HK-2 (cell line): ENCODE data around the gene NCR2.
A peak's percentile ranks its signal among the peaks of the same experiment; 100 is the strongest.
"Not testable (repeated sequence)": the region's sequence is repeated elsewhere in the genome, so short reads cannot be mapped to it uniquely, and the experiment has no call there.

Experiments used
- DNase-seq: peaks from one replicate; pipeline ENCODE4 v3.0.0-alpha.2; 2018; ENCODE audit not compliant: unreplicated experiment

Gene NCR2

GRCh38 chr6:41335296-41335695, at the start of gene NCR2:
TSS of gene NCR2 (plus strand) at chr6:41335608. CDS start at chr6:41335877, 269 bp downstream.
- no peak for DNase-seq

- DNase-seq = no peak
These were observed 48.7 kb upstream of the NCR2 start, which contains the start of gene TREM1 for GRCh38 chr6:41286544-41287346. TSS of gene TREM1 (minus strand) at chr6:41286682. CDS start at chr6:41286655, 27 bp downstream.

- no peak for DNase-seq
These were observed 47.2 kb upstream of the NCR2 start for GRCh38 chr6:41288030-41288753.

- DNase-seq = no peak
These were observed 46.7 kb upstream of the NCR2 start for GRCh38 chr6:41288754-41289129.

GRCh38 chr6:41289815-41290214, 45.6 kb upstream of the NCR2 start:
- DNase-seq = no peak

GRCh38 chr6:41291717-41292116, 43.7 kb upstream of the NCR2 start:
- DNase-seq = no peak

- DNase-seq = no peak
These were observed 41.1 kb upstream of the NCR2 start for GRCh38 chr6:41294214-41294872.

- not testable (repeated sequence) for DNase-seq
These were observed 38.2 kb upstream of the NCR2 start for GRCh38 chr6:41297248-41297647.

- DNase-seq = no peak
These were observed 36.5 kb upstream of the NCR2 start for GRCh38 chr6:41298785-41299502.

GRCh38 chr6:41302638-41303037, 32.8 kb upstream of the NCR2 start:
- DNase-seq = no peak

GRCh38 chr6:41306187-41306854, 29.1 kb upstream of the NCR2 start:
- DNase-seq = peak; percentile 13

- no peak for DNase-seq
These were observed 20.2 kb upstream of the NCR2 start for GRCh38 chr6:41315203-41315602.

- DNase-seq = no peak
These were observed 19.3 kb upstream of the NCR2 start for GRCh38 chr6:41315943-41316620.

GRCh38 chr6:41318261-41318653, 17.2 kb upstream of the NCR2 start:
- no peak for DNase-seq

- DNase-seq = peak; percentile 79
These were observed 16.5 kb upstream of the NCR2 start for GRCh38 chr6:41318654-41319565.

- DNase-seq = no peak
These were observed 14.2 kb upstream of the NCR2 start for GRCh38 chr6:41321183-41321582.

- no peak for DNase-seq
These were observed 9.9 kb upstream of the NCR2 start for GRCh38 chr6:41325446-41326066.

GRCh38 chr6:41326092-41326491, 9.3 kb upstream of the NCR2 start:
- DNase-seq = no peak

GRCh38 chr6:41327177-41327576, 8.2 kb upstream of the NCR2 start:
- DNase-seq = no peak
